KMS-11 (cell line): ENCODE measurements around the gene PFKFB4.
"Not testable (repeated sequence)": the region's sequence is repeated elsewhere in the genome, so short reads cannot be mapped to it uniquely, and the experiment has no call there.

ENCODE experiments used
- H2AFZ ChIP-seq: fragments of 200-600 bp; sonication (generic); 2 replicates; pipeline ENCODE4 v1.6.1; 2016; ENCODE audit warnings: antibody characterized with exemption, mixed run types, low read depth
- H3K27ac ChIP-seq: fragments of 200-600 bp; sonication (generic); 2 replicates; pipeline ENCODE4 v1.6.1; 2016; ENCODE audit warnings: mild to moderate bottlenecking, mixed run types
- H3K27me3 ChIP-seq: fragments of 200-600 bp; sonication (generic); 2 replicates; pipeline ENCODE4 v1.6.1; 2017; ENCODE audit warnings: mild to moderate bottlenecking, low read depth, mixed run types, moderate library complexity; ENCODE audit not compliant: insufficient read depth
- H3K36me3 ChIP-seq: fragments of 200-600 bp; sonication (generic); 2 replicates; pipeline ENCODE4 v1.6.1; 2017; ENCODE audit warnings: mild to moderate bottlenecking, mixed run types; ENCODE audit not compliant: insufficient read depth
- H3K4me1 ChIP-seq: fragments of 200-600 bp; sonication (generic); 2 replicates; pipeline ENCODE4 v1.6.1; 2016; ENCODE audit warnings: mild to moderate bottlenecking, low read depth, mixed run types; ENCODE audit not compliant: poor library complexity, severe bottlenecking
- H3K4me2 ChIP-seq: fragments of 200-600 bp; sonication (generic); 2 replicates; pipeline ENCODE4 v1.7.0; 2016; ENCODE audit warnings: mild to moderate bottlenecking, mixed run types
- H3K4me3 ChIP-seq: fragments of 200-600 bp; sonication (generic); IDR thresholded peaks from 2 replicates; pipeline ENCODE4 v1.6.1; 2017; ENCODE audit warnings: low read depth, low read length, mixed read lengths; ENCODE audit not compliant: insufficient read depth
- H3K79me2 ChIP-seq: fragments of 200-600 bp; sonication (generic); 2 replicates; pipeline ENCODE4 v1.6.1; 2016; ENCODE audit warnings: low read depth, mixed run types; ENCODE audit not compliant: insufficient read depth
- H3K9ac ChIP-seq: fragments of 200-600 bp; sonication (generic); 2 replicates; pipeline ENCODE4 v1.6.1; 2016; ENCODE audit warnings: mild to moderate bottlenecking, mixed run types
- H4K20me1 ChIP-seq: fragments of 200-600 bp; sonication (generic); 2 replicates; pipeline ENCODE4 v1.6.1; 2016; ENCODE audit warnings: mild to moderate bottlenecking, mixed run types; ENCODE audit not compliant: insufficient read depth
- CTCF ChIP-seq: fragments of 200-600 bp; sonication (generic); conservative IDR thresholded peaks from 2 replicates; pipeline ENCODE4 v1.6.1; 2017; ENCODE audit warnings: low read depth, mild to moderate bottlenecking, antibody characterized with exemption, low read length, moderate library complexity, mixed read lengths

Gene PFKFB4

GRCh38 chr3:48553361-48553760, 3.2 kb downstream of the PFKFB4 start:
- TF ChIP-seq CTCF = no peak
- Histone ChIP-seq H2AFZ (no peak overlapping the region), H3K4me3 (no peak overlapping the region), H3K27ac (no peak overlapping the region), H4K20me1 (no peaks in the 10 kb centered on the region), H3K4me1 (peaks cover 3% of the 10 kb centered on the region), H3K9ac (no peak overlapping the region), H3K27me3 (no peaks in the 10 kb centered on the region), H3K4me2 (no peak overlapping the region), H3K36me3 (no peaks in the 10 kb centered on the region), H3K79me2 (no peaks in the 10 kb centered on the region)

- Histone ChIP-seq H3K4me3 (no peak overlapping the region), H3K4me1 (no peaks in the 10 kb centered on the region), H3K36me3 (no peaks in the 10 kb centered on the region), H2AFZ (no peak overlapping the region), H3K9ac (no peak overlapping the region), H3K27ac (no peak overlapping the region), H3K27me3 (no peaks in the 10 kb centered on the region), H3K4me2 (no peak overlapping the region), H4K20me1 (no peaks in the 10 kb centered on the region), H3K79me2 (no peaks in the 10 kb centered on the region)
- TF ChIP-seq CTCF = no peak
Observed at GRCh38 chr3:48552111-48552951, 4.3 kb downstream of the PFKFB4 start.

- H3K27ac ChIP-seq, H4K20me1 ChIP-seq, H3K27me3 ChIP-seq, H3K9ac ChIP-seq, H3K4me1 ChIP-seq, H3K4me3 ChIP-seq, H3K4me2 ChIP-seq, H2AFZ ChIP-seq, H3K79me2 ChIP-seq, H3K36me3 ChIP-seq: not testable (repeated sequence)
Observed at GRCh38 chr3:48551651-48552050, 5.0 kb downstream of the PFKFB4 start.

- H3K9ac ChIP-seq = no peak overlapping the region
- H3K4me2 ChIP-seq = no peak overlapping the region
- no peak overlapping the region for H2AFZ ChIP-seq
- H3K36me3 ChIP-seq = no peaks in the 10 kb centered on the region
- H3K27ac ChIP-seq = no peak overlapping the region
- H3K27me3 ChIP-seq = no peaks in the 10 kb centered on the region
- no peaks in the 10 kb centered on the region for H3K79me2 ChIP-seq
- peak; percentile 87 for TF ChIP-seq CTCF
- H3K4me1 ChIP-seq = no peaks in the 10 kb centered on the region
- H3K4me3 ChIP-seq = no peak overlapping the region
- no peaks in the 10 kb centered on the region for H4K20me1 ChIP-seq
Observed at GRCh38 chr3:48548729-48549705, 7.6 kb downstream of the PFKFB4 start.
